ENCODE data around the gene UTP25. TPM values are rescaled to one million over a fixed set of nuclear protein-coding genes. Genes with fewer than 3 reads are reported as not detected.

Gene UTP25
- total RNA-seq, 4 donors from 2014 or later, result 3.7 to 8.0 (median 7.3) TPM

GRCh38 chr1:209840611-209841010 lies 12.8 kb downstream of the UTP25 start:
- Histone ChIP-seq H3K36me3 (peaks cover 81 to 100% (median 88%) of the 10 kb centered on the region in 4 donors), H3K4me3 (no peak overlapping the region), H3K27ac (replicated peaks in 1 of 4) (peak overlapping the region in 3 of 4 donors; percentile 52 to 65 (median 64)), H3K4me1 (peaks cover 0 to 22% (median 0%) of the 10 kb centered on the region in 4 donors), H3K27me3 (no peaks in the 10 kb centered on the region), H3K9me3 (no peaks in the 10 kb centered on the region)
- TF ChIP-seq POLR2AphosphoS5 (IDR thresholded peaks at IDR 0.05), result no peak
- TF ChIP-seq CTCF (IDR thresholded peaks at IDR 0.05), result no peak
- no peak for TF ChIP-seq POLR2A (IDR thresholded peaks at IDR 0.05; ENCODE audit: low read depth)
- no peak for TF ChIP-seq EP300 (IDR thresholded peaks at IDR 0.05)
- intact Hi-C loops (cut with DNase I), result no loop called here
- 86% methylated on average over 5 of the region's 5 CpGs for WGBS
- DNase-seq (ENCODE audit: extremely low spot score), result peak; percentile 72

- no peaks in the 10 kb centered on the region for H3K9me3 ChIP-seq
- no peak overlapping the region for H3K27ac ChIP-seq (replicated peaks in 1 of 4)
- DNase-seq (ENCODE audit: extremely low spot score), result peak; percentile 50
- TF ChIP-seq POLR2A (IDR thresholded peaks at IDR 0.05; ENCODE audit: low read depth), result no peak
- no peak for TF ChIP-seq POLR2AphosphoS5 (IDR thresholded peaks at IDR 0.05)
- TF ChIP-seq EP300 (IDR thresholded peaks at IDR 0.05), result no peak
- no peaks in the 10 kb centered on the region for H3K27me3 ChIP-seq
- H3K4me3 ChIP-seq, result no peak overlapping the region
- 77% methylated on average over 6 of the region's 6 CpGs for WGBS
- peaks cover 45 to 97% (median 67%) of the 10 kb centered on the region in 4 donors for H3K36me3 ChIP-seq
- intact Hi-C loops (cut with DNase I), result no loop called here
- peaks cover 0 to 12% (median 0%) of the 10 kb centered on the region in 4 donors for H3K4me1 ChIP-seq
Measured at GRCh38 chr1:209844695-209845407, 17.1 kb downstream of the UTP25 start.

DNA sequence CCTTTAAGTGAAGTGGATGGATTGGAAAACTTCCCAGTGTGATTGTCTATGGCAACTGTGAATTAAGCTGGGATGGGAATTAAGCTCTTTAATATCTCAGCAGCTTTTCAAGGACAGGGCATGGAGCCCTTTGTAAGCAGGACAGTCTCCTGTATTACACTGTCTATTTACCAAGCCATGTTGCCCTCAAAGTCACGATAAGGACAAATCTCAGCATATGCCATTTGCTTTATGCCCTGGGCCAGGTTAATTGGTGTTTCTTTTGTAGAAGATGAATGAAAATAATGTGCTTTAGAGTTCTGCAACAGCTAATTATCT lies 17.6 kb downstream of the UTP25 start:
- WGBS, result 85% methylated on average over 1 of the region's 1 CpG
- TF ChIP-seq CTCF (IDR thresholded peaks at IDR 0.05) (no peak), EP300 (IDR thresholded peaks at IDR 0.05) (no peak), POLR2A (IDR thresholded peaks at IDR 0.05; ENCODE audit: low read depth) (no peak), POLR2AphosphoS5 (IDR thresholded peaks at IDR 0.05) (no peak)
- H3K27ac ChIP-seq (replicated peaks in 1 of 4), result no peak overlapping the region
- peaks cover 41 to 97% (median 64%) of the 10 kb centered on the region in 4 donors for H3K36me3 ChIP-seq
- no peaks in the 10 kb centered on the region for H3K27me3 ChIP-seq
- no peak overlapping the region for H3K4me3 ChIP-seq
- peak; percentile 66 for DNase-seq (ENCODE audit: extremely low spot score)
- peaks cover 0 to 7% (median 0%) of the 10 kb centered on the region in 4 donors for H3K4me1 ChIP-seq
- no peaks in the 10 kb centered on the region for H3K9me3 ChIP-seq
- intact Hi-C loops (cut with DNase I), result no loop called here

- intact Hi-C loops (cut with DNase I), result no loop called here
- Histone ChIP-seq H3K27me3 (no peaks in the 10 kb centered on the region), H3K36me3 (peaks cover 32 to 96% (median 62%) of the 10 kb centered on the region in 4 donors), H3K4me1 (no peaks in the 10 kb centered on the region), H3K9me3 (no peaks in the 10 kb centered on the region), H3K27ac (replicated peaks in 1 of 4) (no peak overlapping the region), H3K4me3 (no peak overlapping the region)
- 87% methylated on average over 5 of the region's 5 CpGs for WGBS
- DNase-seq (ENCODE audit: extremely low spot score), result peak; percentile 62
- TF ChIP-seq CTCF (IDR thresholded peaks at IDR 0.05) (no peak), POLR2A (IDR thresholded peaks at IDR 0.05; ENCODE audit: low read depth) (no peak), EP300 (IDR thresholded peaks at IDR 0.05) (no peak), POLR2AphosphoS5 (IDR thresholded peaks at IDR 0.05) (no peak)
Measured at GRCh38 chr1:209849388-209849787, 21.6 kb downstream of the UTP25 start.

- Histone ChIP-seq H3K4me3 (no peak overlapping the region), H3K27ac (replicated peaks in 1 of 4) (no peak overlapping the region), H3K4me1 (no peaks in the 10 kb centered on the region), H3K27me3 (no peaks in the 10 kb centered on the region), H3K9me3 (no peaks in the 10 kb centered on the region), H3K36me3 (peaks cover 24 to 96% (median 65%) of the 10 kb centered on the region in 4 donors)
- TF ChIP-seq CTCF (IDR thresholded peaks at IDR 0.05) (peak; percentile 22 to 49 (median 27)), EP300 (IDR thresholded peaks at IDR 0.05) (no peak)
- WGBS, result 51% methylated on average over 6 of the region's 6 CpGs
- DNase-seq (ENCODE audit: extremely low spot score), result peak; percentile 68
- intact Hi-C loops (cut with DNase I), result no loop called here
Measured at GRCh38 chr1:209850342-209850979, 22.7 kb downstream of the UTP25 start.
